AG04450 (cell line): ENCODE data around the gene AHNAK2. TPM values are rescaled to one million over a fixed set of nuclear protein-coding genes. Genes with fewer than 3 reads are reported as not detected.

ENCODE experiments used
- CTCF ChIA-PET: fragments of 300-600, 350-600 bp; formaldehyde crosslinking; extraction: SDS; loops from one replicate; lab custom pipeline; 2022; ENCODE audit warnings: antibody characterized with exemption, inconsistent platforms; lab: Charles Lee
- POLR2A ChIA-PET: fragments of 350-600 bp; formaldehyde crosslinking; extraction: SDS; loops from one replicate; lab custom pipeline; 2021; ENCODE audit warnings: antibody characterized with exemption, inconsistent platforms; lab: Yijun Ruan, JAX
- DNase-seq: peaks from one replicate; pipeline ENCODE4 v3.0.0-alpha.2; 2011; ENCODE audit warnings: low read depth, low spot score
- H3K27ac ChIP-seq: one replicate; pipeline ENCODE4 v1.5.1; 2012; ENCODE audit warnings: low read depth, low read length, control low read depth
- H3K27me3 ChIP-seq: one replicate; pipeline ENCODE4 v1.6.0; 2012; ENCODE audit warnings: low read length; ENCODE audit not compliant: control insufficient read depth, insufficient read depth
- H3K4me3 ChIP-seq: 2 replicates; pipeline ENCODE4 v1.5.1; 2011; ENCODE audit warnings: mild to moderate bottlenecking, low read depth, low read length, control low read depth
- H3K9me3 ChIP-seq: 2 replicates; pipeline ENCODE4 v1.5.1; 2012; ENCODE audit warnings: low read length; ENCODE audit not compliant: control insufficient read depth, insufficient read depth
- CTCF ChIP-seq: IDR thresholded peaks from 2 replicates; pipeline ENCODE4 v1.5.1; 2011; ENCODE audit warnings: low read depth, low read length, control low read depth, inconsistent platforms
- polyA plus RNA-seq: library from polyadenylated mRNA; depleted of rRNA; stranded (reverse); fragments of >200 nt; gene quantifications from 2 replicates; pipeline ENCODE4 v1.2.3, GENCODE V29; 2011

AHNAK2 gene
- polyA plus RNA-seq, 1 experiment: 10.0 TPM

GRCh38 chr14:104938960-104939359 lies 39.2 kb downstream of the AHNAK2 start:
- no peak overlapping the region for H3K27ac ChIP-seq
- peaks cover 4% of the 10 kb centered on the region; the same call in 1 of the 2 replicates for H3K9me3 ChIP-seq
- ChIA-PET POLR2A (no interaction called here), CTCF (interaction anchor here (1.0 kb wide), 2 partner anchors 108 to 113 kb away, joined by 3 read pairs; no protein-coding TSS in a partner anchor)
- H3K4me3 ChIP-seq: no peak overlapping the region
- H3K27me3 ChIP-seq: peaks cover 27% of the 10 kb centered on the region
- no peak for DNase-seq
- no peak for TF ChIP-seq CTCF

- Histone ChIP-seq H3K9me3 (peaks cover 4% of the 10 kb centered on the region; the same call in 1 of the 2 replicates), H3K4me3 (no peak overlapping the region), H3K27me3 (peaks cover 27% of the 10 kb centered on the region), H3K27ac (no peak overlapping the region)
- ChIA-PET CTCF (no interaction called here), POLR2A (interaction anchor here (1.3 kb wide), 1 partner anchor 34 kb away, joined by 3 read pairs; no protein-coding TSS in a partner anchor)
- no peak for TF ChIP-seq CTCF
- DNase-seq: no peak
Measured at GRCh38 chr14:104938436-104938835, 39.7 kb downstream of the AHNAK2 start.

GRCh38 chr14:104937694-104938365 lies 40.3 kb downstream of the AHNAK2 start:
- TF ChIP-seq CTCF: no peak
- no peak overlapping the region for H3K27ac ChIP-seq
- ChIA-PET CTCF (interaction anchor here (0.7 to 1.3 kb wide), 2 partner anchors 91 to 108 kb away, joined by 3 to 5 read pairs; no protein-coding TSS in a partner anchor), POLR2A (interaction anchor here (0.6 to 1.3 kb wide), 2 partner anchors 16 to 35 kb away, joined by 3 read pairs; no protein-coding TSS in a partner anchor)
- peaks cover 27% of the 10 kb centered on the region for H3K27me3 ChIP-seq
- peaks cover 4% of the 10 kb centered on the region; the same call in 1 of the 2 replicates for H3K9me3 ChIP-seq
- no peak for DNase-seq
- H3K4me3 ChIP-seq: no peak overlapping the region

DNA sequence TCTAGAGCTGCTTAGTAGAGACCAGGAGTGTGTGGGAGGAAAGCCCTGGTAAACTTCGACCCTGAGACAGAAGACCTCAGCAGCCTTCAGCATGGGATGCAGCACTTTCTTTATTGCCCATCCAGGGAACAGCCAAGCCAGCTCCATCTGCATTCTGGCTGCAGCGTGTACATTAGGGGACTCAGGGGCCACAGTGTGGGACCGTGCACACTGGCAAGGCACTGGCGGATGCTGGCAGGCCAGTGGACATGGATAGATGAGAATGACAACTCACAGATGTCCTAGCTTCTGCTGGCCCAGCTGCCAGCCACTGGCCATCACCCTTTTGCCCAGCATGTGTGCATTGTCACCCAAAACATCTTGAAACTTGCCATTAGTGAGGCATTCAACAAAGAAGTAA lies 41.0 kb downstream of the AHNAK2 start:
- no peaks in the 10 kb centered on the region; the same call in 1 of the 2 replicates for H3K9me3 ChIP-seq
- H3K27ac ChIP-seq: no peak overlapping the region
- CTCF ChIA-PET: interaction anchor here (0.7 to 1.3 kb wide), 2 partner anchors 92 to 108 kb away, joined by 3 to 5 read pairs; no protein-coding TSS in a partner anchor
- H3K4me3 ChIP-seq: no peak overlapping the region
- peaks cover 32% of the 10 kb centered on the region for H3K27me3 ChIP-seq
- POLR2A ChIA-PET: interaction anchor here (1.3 kb wide), 1 partner anchor 36 kb away, joined by 3 read pairs; no protein-coding TSS in a partner anchor
- DNase-seq: no peak
- no peak for TF ChIP-seq CTCF
